HFFc6 (cell line): Measurements from ENCODE around the gene ACVR1. TPM values are rescaled to one million over a fixed set of nuclear protein-coding genes. Genes with fewer than 3 reads are reported as not detected.

Source experiments
- DNase-seq: peaks from one replicate; pipeline ENCODE4 v3.0.0-alpha.2; 2018
- H3K27ac Mint-ChIP-seq: 2 replicates; pipeline ENCODE4 v1.8.0; 2020; ENCODE audit warnings: mild to moderate bottlenecking, mixed read lengths
- H3K27me3 Mint-ChIP-seq: 2 replicates; pipeline ENCODE4 v1.8.0; 2021; ENCODE audit warnings: mild to moderate bottlenecking, moderate library complexity, mixed read lengths; ENCODE audit not compliant: insufficient read depth
- H3K36me3 Mint-ChIP-seq: 2 replicates; pipeline ENCODE4 v1.8.0; 2021; ENCODE audit warnings: low read depth, mixed read lengths
- H3K4me1 Mint-ChIP-seq: 2 replicates; pipeline ENCODE4 v1.8.0; 2020; ENCODE audit warnings: low read depth, mixed read lengths
- H3K4me3 Mint-ChIP-seq: 2 replicates; pipeline ENCODE4 v1.8.0; 2020; ENCODE audit warnings: mild to moderate bottlenecking, moderate library complexity, mixed read lengths
- H3K9me3 Mint-ChIP-seq: 2 replicates; pipeline ENCODE4 v1.8.0; 2020; ENCODE audit warnings: mild to moderate bottlenecking, mixed read lengths
- total RNA-seq, 6 experiments: library from RNA; stranded (reverse); fragmentation: NEBNext Ultra II Directional; extraction: Animal tissue kit (Norgen Biotek cat#: 25700); gene quantifications; 2 replicates in 1 of 6; 3 replicates in 5 of 6; pipeline ENCODE4 v1.2.3, GENCODE V29; 2021
- TF ChIP-seq, protein P1 (sequence below): fragments of 200-600 bp; sonication (generic); IDR thresholded peaks from 2 replicates; pipeline ENCODE4 v1.5.0; 2021; ENCODE audit warnings: antibody characterized with exemption, mild to moderate bottlenecking

The ACVR1 gene
- total RNA-seq, 6 experiments from 2014 or later, result 37.5 to 48.4 (median 43.1) TPM

DNA sequence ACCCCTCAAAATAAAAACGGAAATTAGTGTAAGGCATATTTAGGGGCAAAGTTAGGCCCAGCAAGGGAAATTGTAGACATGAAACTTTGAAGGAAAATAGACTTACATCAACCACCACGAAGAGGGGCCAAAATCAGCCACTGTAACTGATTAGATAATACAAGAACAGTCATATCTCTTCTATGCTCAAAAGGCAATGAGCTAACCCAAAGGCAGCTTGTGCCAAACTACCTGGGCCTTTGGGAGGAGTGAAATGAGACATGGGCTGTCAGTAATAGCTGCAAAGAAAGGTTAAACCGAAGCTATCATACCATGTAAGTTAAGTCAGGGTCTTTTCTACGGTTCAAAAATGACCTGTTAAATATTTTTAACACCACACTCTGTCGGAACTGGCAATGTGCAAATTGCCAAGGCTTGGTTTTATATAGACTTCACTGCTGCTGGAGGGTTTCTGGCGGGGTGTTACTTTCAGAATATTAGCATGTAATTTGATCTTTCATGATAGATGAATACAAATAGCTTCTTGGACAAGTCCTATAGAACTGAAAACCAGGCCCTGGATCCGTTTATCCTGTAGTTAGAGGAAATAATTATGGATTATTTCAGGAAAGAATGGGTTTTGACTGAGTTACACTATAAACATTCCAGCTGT lies 69.6 kb downstream of the ACVR1 start:
- H3K9me3 Mint-ChIP-seq, result no peaks in the 10 kb centered on the region
- TF ChIP-seq, protein P1, sequence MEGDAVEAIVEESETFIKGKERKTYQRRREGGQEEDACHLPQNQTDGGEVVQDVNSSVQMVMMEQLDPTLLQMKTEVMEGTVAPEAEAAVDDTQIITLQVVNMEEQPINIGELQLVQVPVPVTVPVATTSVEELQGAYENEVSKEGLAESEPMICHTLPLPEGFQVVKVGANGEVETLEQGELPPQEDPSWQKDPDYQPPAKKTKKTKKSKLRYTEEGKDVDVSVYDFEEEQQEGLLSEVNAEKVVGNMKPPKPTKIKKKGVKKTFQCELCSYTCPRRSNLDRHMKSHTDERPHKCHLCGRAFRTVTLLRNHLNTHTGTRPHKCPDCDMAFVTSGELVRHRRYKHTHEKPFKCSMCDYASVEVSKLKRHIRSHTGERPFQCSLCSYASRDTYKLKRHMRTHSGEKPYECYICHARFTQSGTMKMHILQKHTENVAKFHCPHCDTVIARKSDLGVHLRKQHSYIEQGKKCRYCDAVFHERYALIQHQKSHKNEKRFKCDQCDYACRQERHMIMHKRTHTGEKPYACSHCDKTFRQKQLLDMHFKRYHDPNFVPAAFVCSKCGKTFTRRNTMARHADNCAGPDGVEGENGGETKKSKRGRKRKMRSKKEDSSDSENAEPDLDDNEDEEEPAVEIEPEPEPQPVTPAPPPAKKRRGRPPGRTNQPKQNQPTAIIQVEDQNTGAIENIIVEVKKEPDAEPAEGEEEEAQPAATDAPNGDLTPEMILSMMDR, result no peak
- H3K4me3 Mint-ChIP-seq, result no peak overlapping the region
- DNase-seq, result no peak
- peaks cover 23% of the 10 kb centered on the region for H3K36me3 Mint-ChIP-seq
- no peaks in the 10 kb centered on the region; the same call in 1 of the 2 replicates for H3K27me3 Mint-ChIP-seq
- H3K4me1 Mint-ChIP-seq, result peaks cover 16% of the 10 kb centered on the region
- H3K27ac Mint-ChIP-seq, result no peak overlapping the region

DNA sequence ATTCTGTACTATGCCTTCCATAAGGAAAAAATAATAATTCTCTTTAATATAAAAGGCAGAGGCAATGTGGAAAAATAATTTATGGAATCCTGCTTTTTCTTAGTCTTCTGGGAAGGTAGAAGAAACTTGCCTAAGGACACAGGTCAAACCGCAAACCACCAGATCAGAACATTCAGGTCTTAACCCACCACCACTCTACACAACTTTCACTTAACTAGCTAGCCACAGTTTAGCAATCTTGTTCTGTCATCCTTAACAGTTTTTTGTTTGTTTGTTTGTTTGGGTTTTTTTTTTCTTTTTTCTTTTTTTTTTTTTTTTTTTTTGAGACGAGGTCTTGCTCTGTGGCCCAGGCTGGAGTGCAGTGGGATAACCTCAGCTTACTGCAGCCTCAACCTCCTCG lies 70.6 kb downstream of the ACVR1 start:
- no peak for DNase-seq
- Mint-ChIP-seq H3K4me3 (no peak overlapping the region), H3K9me3 (no peaks in the 10 kb centered on the region), H3K27me3 (no peaks in the 10 kb centered on the region; the same call in 1 of the 2 replicates), H3K36me3 (peaks cover 18% of the 10 kb centered on the region), H3K27ac (no peak overlapping the region), H3K4me1 (peaks cover 16% of the 10 kb centered on the region)
- TF ChIP-seq, protein P1, result no peak

DNA sequence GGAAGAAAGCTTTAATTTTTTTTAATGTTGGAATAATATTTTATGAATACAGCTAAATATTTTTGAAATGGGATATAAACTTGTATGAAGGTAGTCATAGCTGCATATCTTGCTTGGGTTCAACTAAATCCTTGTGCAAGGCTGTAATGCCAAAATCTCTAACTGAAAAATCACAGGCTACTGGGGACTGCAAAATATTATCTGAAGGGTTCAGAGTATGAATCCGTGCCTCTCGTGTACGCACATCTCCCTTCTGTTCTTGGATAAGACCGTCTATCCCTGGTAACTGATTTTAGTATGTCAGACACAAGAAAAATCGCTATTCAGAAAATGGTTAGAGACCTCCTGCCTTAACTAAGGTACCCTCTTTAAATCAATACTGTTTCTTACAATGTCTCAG lies 71.8 kb downstream of the ACVR1 start:
- no peak for DNase-seq
- no peak overlapping the region for H3K27ac Mint-ChIP-seq
- peaks cover 12% of the 10 kb centered on the region for H3K36me3 Mint-ChIP-seq
- peaks cover 11% of the 10 kb centered on the region for H3K4me1 Mint-ChIP-seq
- no peak overlapping the region for H3K4me3 Mint-ChIP-seq
- no peaks in the 10 kb centered on the region for H3K9me3 Mint-ChIP-seq
- TF ChIP-seq, protein P1, result no peak
- no peaks in the 10 kb centered on the region for H3K27me3 Mint-ChIP-seq

DNA sequence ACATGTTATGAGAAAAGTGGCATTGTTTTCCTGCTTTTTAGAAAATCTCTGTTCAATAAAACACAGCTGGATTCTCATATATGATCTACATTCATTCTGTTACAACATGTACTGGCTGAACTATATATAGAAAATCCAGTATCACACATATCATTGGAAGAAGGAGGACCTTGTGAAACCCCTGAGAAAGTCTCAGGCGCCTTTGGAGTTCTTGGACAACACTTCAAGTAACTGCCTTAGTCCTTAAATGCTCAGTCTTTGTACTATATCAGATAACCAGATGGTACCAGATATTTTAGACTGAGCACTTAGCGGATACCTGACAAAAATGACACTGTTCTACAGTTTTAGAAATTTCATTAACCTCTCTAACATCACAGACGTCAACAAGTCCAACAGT lies 72.2 kb downstream of the ACVR1 start:
- H3K9me3 Mint-ChIP-seq, result no peaks in the 10 kb centered on the region
- TF ChIP-seq, protein P1, result no peak
- no peak overlapping the region for H3K4me3 Mint-ChIP-seq
- DNase-seq, result no peak
- H3K36me3 Mint-ChIP-seq, result peaks cover 9% of the 10 kb centered on the region
- no peaks in the 10 kb centered on the region for H3K27me3 Mint-ChIP-seq
- no peak overlapping the region for H3K27ac Mint-ChIP-seq
- peaks cover 7% of the 10 kb centered on the region for H3K4me1 Mint-ChIP-seq

DNA sequence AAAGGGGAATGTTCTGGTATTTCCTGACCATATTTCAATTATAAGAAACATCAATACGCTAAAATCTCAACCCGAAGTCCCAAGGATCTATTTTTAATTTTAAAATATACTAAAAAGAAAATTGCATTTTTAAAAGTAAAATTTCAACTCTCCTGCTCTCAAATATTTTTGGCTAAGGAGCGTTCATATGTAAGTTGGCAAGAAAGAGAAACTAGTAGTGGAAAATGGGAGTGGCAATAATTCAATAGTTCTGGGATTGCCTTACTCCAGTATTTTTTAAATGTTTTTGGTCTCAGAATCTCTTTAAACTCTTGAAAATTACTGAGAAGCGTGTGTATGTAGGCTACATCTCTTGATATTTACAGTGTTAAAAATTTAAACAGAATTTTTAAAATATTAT lies 72.7 kb downstream of the ACVR1 start:
- H3K27ac Mint-ChIP-seq, result no peak overlapping the region
- no peaks in the 10 kb centered on the region for H3K9me3 Mint-ChIP-seq
- no peaks in the 10 kb centered on the region for H3K27me3 Mint-ChIP-seq
- H3K4me1 Mint-ChIP-seq, result peaks cover 2% of the 10 kb centered on the region; the same call in 1 of the 2 replicates
- TF ChIP-seq, protein P1, result no peak
- peaks cover 9% of the 10 kb centered on the region for H3K36me3 Mint-ChIP-seq
- DNase-seq, result no peak
- H3K4me3 Mint-ChIP-seq, result no peak overlapping the region
